Activated CD8-positive, alpha-beta memory T cell treated with anti-CD3 and anti-CD28 coated beads for 36 hours (primary cell): Measurements from ENCODE around the gene EME2. TPM values are rescaled to one million over a fixed set of nuclear protein-coding genes. Genes with fewer than 3 reads are reported as not detected.
"Not testable (repeated sequence)": the region's sequence is repeated elsewhere in the genome, so short reads cannot be mapped to it uniquely, and the experiment has no call there.

Source experiments
- CTCF ChIA-PET: fragments of 350-600 bp; sonication (Branson Sonifier 250); formaldehyde crosslinking; loops from one replicate; lab custom pipeline; 2021; ENCODE audit warnings: antibody characterized with exemption; lab: Charles Lee
- POLR2A ChIA-PET: fragments of 350-600 bp; sonication (Branson Sonifier 250); formaldehyde crosslinking; loops from one replicate; lab custom pipeline; 2021; ENCODE audit warnings: antibody characterized with exemption; lab: Charles Lee
- total RNA-seq, 2 experiments: library from RNA; stranded (reverse); gene quantifications; one replicate each; pipeline ENCODE4 v1.2.3, GENCODE V29; 2021

The EME2 gene, protein sequence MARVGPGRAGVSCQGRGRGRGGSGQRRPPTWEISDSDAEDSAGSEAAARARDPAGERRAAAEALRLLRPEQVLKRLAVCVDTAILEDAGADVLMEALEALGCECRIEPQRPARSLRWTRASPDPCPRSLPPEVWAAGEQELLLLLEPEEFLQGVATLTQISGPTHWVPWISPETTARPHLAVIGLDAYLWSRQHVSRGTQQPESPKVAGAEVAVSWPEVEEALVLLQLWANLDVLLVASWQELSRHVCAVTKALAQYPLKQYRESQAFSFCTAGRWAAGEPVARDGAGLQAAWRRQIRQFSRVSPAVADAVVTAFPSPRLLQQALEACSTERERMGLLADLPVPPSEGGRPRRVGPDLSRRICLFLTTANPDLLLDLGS
- total RNA-seq: 10 to 100 TPM; 20.3 TPM

DNA sequence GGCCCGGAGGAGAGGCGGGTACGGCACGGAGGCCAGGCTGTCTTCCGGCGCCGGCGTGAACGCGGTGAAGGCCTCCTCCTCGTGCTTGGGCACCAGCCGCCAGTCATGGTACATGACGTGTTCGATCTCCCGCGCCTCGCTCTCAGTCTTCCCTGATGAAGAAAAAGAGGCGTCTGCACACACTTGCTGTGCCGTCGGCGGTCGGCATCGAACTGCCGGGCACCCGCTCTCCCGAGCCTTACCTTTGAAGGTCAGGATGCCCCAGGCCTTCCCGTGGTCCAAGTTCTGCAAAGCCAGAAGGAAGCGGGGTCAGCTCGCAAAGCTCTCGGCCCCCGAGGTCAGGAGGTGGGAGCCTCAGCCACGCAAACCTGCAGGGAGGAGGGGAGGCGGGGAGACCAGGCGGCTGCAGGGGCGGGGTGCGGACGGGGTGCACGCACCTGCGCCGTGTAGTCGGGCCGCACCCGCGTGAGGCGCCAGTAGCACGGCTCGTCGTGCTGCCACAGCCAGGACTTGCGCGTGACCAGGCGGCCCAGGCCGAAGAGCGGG, at the start of gene EME2:
EME2 (plus strand) TSS at position 449 of the 546 bp plus-strand sequence. CDS start 418 bp downstream, outside the sequence.
- ChIA-PET POLR2A (interaction anchor here (0.8 to 5.2 kb wide), 4 partner anchors 10 to 188 kb away, joined by 3 to 42 read pairs (median 6); partner anchors contain the start of genes MAPK8IP3, NUBP2 and SPSB3), CTCF (interaction anchor here (0.7 to 3.5 kb wide), 6 partner anchors 11 to 351 kb away, joined by 3 to 19 read pairs (median 3); partner anchors contain the start of genes MAPK8IP3, NUBP2 and SPSB3)

DNA sequence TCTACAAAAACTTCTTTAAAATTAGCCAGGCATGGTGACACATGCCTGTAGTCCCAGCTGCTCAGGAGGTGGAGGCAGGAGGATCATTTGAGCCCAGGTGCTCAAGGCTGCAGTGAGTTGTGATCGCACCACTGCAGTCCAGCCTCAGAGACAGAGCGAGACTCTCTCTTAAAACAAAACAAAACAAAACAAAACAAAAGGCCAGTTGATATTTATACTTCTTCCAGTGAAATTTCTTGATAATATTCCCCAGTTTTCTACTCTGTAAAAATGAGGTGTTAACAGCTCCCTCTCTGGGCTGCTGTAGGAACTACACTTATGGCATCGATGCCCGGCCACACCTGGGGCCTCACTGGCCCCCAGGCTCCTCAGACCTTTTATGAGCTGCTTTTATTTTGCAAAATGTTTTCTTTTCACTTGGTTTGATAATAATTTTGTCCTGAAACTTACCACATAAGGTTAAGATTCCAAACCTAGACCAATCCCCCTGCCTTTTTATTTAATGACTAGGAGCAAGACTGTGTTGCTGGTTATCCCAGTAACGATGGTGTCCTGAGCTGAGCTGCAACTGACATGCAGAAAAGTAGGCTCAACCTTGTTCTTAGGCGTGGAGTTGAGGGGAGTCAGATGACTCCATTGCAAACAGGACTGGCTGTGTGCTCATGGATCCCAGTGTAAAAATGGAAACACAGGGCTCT, 49.0 kb upstream of the EME2 start:
- ChIA-PET CTCF (interaction anchor here (0.9 to 1.4 kb wide), 5 partner anchors 9 to 360 kb away, joined by 3 to 5 read pairs (median 3); partner anchors contain the start of genes EME2 and MRPS34), POLR2A (no interaction called here)

DNA sequence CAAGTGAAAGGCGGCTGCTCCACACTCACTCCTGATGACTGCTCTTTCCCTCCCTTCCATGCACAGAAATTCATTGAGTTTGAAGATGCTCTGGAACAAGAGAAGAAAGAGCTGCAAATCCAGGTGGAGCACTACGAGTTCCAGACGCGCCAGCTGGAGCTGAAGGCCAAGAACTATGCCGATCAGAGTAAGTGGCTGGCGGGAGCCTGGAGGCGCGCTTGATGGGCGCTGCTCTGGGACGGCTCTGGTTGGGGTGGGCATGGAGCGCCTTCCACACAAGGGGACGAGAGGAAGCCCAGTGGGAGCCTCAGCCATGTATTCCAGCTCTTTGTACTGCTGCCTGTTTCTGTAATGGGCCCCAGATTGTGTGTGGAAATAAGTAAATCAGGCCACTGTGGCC, 48.1 kb upstream of the EME2 start:
- CTCF ChIA-PET: interaction anchor here (1.1 kb wide), 1 partner anchor 361 kb away, joined by 3 read pairs; no protein-coding TSS in a partner anchor
- POLR2A ChIA-PET: no interaction called here

DNA sequence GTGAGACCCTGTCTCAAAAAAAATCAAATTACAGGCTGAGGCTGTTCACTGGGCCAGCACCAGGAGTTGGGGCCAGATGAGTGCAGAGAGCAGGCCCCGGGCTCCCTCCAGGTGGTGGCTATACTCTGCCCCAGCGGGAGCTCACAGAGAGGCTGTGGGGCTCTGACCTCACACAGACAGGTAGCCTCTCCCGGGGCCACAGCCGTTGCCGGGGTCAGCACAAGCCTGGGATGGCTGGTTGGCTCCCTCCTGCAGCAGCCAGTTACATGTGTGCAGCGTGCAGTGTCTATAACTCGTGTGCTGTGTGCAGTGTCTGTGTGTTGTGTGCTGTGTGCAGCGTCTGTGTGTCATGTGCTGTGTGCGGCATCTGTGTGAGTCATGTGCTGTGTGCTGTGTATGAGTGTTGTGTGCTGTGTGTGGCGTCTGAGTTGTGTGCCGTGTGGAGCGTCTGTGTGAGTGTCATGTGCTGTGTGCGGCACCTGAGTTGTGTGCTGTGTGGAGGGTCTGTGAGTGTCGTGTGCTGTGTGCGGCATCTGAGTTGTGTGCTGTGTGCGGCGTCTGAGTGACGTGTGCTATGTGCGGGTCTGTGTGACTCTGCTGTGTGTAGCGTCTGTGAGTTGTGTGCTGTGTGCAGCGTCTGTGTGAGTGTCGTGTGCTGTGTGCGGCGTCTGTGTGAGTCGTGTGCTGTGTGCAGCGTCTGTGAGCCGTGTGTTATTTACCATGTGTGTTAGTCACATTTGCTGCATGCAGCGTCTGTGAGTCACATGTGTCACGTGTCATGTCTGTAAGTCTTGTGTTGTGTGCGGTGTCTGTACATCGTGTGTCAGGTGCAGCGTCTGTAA, 45.7 kb upstream of the EME2 start:
- ChIA-PET POLR2A (no interaction called here), CTCF (interaction anchor here (1.7 kb wide), 1 partner anchor 21 kb away, joined by 8 read pairs; the partner anchor contains the start of gene MAPK8IP3)

DNA sequence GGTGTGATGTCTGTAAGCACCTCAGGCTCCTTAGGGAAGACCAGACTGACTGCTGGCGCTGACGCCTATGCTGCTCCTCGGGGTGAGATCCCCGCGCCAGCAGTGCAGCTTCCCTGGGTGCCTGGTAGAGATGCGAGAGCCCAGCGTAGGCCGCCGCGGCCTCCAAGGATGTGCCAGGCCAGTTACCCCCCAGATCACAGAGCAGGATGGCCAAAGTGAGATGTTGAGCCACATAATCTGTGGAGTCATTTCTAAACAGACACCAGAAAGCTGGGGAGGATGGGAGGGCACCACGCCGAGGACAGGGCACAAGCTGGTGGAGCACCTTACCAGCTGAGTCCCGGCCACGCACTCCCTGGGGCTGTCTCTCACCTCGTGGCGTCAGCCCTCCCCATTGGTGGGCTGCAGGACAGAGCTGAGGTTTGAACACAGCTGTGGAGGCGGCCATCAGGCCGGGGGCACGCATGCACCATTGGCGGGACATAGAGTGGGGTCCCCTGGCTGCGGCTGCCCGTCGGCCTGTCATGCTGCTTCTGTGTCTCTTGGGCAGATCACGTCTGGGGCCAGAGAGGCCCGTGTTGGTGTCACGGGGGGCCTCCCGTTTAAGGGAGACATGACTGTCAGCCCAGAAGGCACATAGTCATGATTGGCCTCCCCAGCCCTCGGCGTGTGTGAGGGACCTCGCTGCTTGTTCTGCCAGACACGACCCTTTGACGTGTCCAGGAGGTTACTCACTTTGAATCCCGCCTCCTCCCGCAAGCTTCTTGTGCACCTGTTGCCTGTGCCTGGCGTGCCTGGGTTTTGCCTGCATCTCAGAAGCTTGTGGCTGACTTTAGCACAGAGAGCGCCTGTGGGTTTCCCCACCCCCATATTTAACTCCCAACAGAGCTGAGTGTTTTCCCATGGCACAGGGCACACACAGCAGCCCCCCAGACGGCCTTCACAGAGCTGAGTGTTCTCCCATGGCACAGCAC, 44.7 kb upstream of the EME2 start:
- CTCF ChIA-PET: no interaction called here
- POLR2A ChIA-PET: no interaction called here

DNA sequence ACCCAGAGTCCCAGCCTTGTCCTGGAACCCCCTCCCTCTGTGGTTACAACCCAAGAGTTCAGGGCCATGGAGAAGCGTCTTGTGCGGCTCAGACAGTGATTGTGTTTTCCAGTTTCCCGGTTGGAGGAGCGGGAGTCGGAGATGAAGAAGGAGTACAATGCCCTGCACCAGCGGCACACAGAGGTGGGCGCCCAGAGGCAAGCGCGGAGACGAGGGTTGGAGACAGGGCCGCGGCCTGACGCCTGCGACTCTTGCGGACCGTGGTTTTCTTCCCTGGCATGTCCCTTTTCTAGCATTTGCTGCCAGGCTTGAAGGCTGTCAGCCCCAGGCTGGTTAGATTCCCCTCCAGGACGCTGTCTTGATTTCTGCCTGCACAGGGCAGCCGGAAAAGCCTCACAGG, 43.6 kb upstream of the EME2 start:
- POLR2A ChIA-PET: no interaction called here

DNA sequence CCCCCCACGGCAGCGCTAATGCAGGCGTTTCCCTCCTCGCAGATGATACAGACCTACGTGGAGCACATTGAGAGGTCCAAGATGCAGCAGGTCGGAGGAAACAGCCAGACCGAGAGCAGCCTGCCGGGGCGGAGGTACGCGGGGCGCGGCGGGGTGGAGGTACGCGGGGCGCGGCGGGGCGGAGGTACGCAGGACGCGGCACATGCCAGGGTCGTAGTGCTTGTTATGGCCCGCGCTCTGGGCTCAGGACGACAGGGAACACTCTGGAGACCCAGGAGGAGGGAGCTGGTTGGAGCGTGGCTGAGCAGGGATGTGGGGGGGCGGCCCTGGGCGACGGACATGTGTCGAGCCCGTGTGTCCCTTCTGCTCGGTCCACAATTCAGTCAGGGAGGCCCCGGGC, 43.2 kb upstream of the EME2 start:
- POLR2A ChIA-PET: no interaction called here
- CTCF ChIA-PET: no interaction called here

More for the DNA sequence above, 43.6 kb upstream of the EME2 start:
- CTCF ChIA-PET: no interaction called here

DNA sequence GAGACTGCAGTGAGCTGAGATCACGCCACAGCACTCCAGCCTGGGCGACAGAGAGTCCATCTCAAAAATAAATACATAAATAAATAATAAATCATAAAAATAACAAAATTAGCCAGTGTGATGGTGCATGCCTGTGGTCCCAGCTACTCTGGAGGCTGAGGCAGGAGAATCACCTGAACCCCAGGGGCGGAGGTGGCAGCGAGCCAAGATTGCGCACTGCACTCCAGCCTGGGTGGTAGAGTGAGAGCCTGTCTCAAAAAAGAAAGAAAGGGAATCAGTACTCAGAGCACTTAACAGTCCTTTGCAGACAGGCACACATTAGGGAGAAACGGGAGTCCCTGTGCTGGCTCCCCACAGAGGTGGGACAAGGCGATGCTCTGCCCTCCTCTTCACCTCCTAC, 41.5 kb upstream of the EME2 start:
- ChIA-PET POLR2A (no interaction called here), CTCF (no interaction called here)

DNA sequence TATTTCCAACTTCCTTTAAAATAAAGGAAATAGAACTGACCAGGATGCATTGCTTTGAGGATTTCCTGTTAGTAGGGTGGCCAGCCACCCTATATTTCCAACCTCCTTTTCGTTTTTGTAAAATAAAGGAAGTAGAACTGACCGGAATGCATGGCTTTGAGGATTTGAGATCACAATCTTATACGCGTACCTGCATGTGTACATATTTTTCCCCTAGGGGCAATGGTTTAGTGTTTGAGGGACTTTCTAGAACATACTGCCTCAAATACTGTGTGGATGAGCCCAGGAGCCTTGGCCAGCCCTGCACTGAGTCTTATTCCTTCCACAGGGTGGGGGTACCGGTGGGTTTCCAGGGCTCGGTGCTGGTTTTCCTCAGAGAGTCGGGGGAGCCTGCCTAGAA, 41.0 kb upstream of the EME2 start:
- POLR2A ChIA-PET: no interaction called here
- CTCF ChIA-PET: no interaction called here

DNA sequence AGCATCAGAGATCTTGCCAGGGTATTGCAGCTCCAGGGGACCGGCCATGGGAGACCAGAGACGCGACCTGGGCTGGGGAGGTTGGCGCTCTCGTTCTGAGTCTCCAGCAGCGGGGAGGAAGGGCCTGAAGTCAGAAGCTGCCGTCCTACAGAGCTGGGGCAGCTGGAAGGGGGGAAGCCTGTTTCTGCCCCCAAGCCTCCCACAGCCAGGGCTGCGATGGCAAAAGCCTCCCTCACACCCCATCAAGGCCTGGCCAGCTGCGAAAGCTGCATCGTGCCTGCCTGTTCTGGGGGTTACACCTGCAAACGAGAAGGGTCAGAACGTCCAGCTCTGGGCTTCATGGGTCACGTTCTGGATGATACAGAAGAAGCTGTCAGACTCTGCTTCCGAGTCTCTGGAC, 40.5 kb upstream of the EME2 start:
- POLR2A ChIA-PET: no interaction called here
- CTCF ChIA-PET: interaction anchor here (1.0 kb wide), 1 partner anchor 8 kb away, joined by 3 read pairs; no protein-coding TSS in a partner anchor

DNA sequence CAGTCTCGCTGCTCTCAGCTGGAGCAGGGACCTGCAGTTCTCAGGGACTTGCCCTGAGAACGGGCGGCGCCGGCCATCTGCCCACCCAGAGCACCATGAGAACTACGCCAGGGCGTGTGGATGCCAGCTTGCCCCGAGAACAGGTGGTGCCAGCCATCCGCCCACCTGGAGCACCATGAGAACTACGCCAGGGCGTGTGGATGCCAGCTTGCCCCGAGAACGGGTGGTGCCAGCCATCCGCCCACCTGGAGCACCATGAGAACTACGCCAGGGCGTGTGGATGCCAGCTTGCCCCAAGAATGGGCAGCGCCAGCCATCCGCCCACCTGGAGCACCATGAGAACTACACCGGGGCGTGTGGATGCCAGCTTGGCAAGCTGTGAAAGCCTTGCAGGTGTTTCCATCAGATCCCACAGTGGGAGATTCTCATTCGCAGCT, 40.0 kb upstream of the EME2 start:
- POLR2A ChIA-PET: not testable (repeated sequence)
- CTCF ChIA-PET: interaction anchor here (1.0 kb wide), 1 partner anchor 9 kb away, joined by 3 read pairs; no protein-coding TSS in a partner anchor

DNA sequence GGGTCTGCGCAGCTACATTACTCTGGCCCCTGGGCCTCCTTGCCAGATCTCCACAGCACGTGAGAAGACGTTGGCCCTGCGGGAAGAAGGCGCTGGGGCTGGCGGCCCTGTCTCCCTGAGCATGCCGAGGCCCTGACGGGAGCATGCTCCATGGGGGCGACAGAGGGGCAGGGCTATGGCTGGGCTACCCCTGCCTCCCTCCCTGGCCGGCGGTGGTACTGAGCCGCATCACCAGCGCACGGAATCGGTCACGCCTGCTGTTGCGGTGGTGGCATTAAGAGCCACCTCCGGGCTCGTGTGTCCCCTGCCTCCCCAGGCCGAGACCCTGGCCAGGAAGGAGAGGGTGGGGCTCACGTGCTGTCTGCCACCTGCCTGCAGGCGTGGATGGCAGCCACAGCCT, 38.5 kb upstream of the EME2 start:
- CTCF ChIA-PET: no interaction called here
- POLR2A ChIA-PET: no interaction called here

DNA sequence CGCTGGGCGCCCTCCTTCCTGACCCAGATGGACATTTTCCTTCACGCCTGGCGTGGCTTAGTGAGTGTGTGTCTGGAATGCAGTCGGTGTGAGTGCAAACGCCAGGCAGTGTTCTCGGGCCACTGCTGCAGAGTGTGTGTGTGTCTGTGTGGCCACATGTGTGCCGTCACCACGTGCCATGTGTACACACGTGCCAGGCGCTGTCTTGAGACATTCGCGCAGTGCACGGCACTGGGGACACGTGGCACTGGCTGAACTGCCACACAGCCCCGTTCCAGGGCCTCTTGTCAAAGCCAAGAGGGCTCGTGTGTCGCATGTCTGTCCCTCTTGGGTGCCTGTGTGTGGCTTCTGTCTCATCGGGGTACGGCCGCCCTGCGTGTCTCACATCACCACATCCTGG, 37.8 kb upstream of the EME2 start:
- CTCF ChIA-PET: no interaction called here
- POLR2A ChIA-PET: no interaction called here

DNA sequence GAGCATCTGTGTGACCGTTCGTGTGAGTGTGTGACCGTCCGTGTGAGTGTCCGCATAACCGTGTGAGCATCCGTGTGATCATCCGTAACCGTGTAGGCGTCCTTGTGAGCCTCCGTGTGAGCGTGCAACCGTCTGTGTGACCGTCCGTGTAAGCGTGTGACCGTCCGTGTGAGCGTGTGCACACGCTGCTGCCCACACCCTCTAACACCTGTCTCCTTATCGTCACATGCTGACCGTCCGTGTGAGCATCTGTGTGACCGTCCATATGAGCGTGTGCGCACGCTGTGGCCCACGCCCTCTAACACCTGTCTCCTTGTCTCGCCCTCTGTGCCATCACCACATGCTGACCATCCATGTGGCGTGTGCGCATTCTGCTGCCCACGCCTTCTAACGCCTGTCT, 32.4 kb upstream of the EME2 start:
- ChIA-PET POLR2A (no interaction called here), CTCF (no interaction called here)

DNA sequence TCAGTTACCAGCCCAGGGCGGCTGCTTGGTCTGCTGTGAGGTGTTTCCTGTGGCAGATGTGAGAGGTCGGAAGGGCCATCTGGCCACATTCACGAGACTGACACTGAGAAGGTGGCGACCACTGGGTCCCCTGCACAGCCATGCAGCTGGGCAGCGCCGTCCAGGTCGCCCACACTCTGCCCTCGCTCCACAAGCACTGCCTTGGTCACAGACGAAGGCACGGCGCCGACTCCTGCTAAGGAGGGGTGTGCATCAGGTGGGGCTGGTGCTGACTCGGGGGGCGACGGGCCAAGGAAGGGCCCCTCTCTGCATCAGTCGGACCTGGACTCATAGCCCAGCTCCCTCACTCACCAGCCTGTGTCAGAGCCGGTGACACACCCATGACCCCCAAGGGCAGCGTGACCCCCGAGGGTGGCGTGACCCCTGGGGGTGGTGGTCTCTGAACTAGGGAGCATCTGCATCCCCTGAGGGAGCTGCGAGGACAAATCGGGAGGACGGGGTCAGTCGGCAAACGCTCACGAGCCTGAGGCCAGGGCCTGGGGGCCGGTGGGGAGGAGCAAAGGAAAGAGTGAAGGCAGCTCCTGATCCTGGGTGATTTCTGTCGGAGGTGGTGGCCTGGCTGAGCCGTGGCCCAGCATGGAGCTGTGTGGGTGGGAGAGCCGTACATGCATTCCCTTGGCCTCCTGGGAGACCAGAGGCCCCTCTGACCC, 31.7 kb upstream of the EME2 start:
- ChIA-PET POLR2A (no interaction called here), CTCF (no interaction called here)

DNA sequence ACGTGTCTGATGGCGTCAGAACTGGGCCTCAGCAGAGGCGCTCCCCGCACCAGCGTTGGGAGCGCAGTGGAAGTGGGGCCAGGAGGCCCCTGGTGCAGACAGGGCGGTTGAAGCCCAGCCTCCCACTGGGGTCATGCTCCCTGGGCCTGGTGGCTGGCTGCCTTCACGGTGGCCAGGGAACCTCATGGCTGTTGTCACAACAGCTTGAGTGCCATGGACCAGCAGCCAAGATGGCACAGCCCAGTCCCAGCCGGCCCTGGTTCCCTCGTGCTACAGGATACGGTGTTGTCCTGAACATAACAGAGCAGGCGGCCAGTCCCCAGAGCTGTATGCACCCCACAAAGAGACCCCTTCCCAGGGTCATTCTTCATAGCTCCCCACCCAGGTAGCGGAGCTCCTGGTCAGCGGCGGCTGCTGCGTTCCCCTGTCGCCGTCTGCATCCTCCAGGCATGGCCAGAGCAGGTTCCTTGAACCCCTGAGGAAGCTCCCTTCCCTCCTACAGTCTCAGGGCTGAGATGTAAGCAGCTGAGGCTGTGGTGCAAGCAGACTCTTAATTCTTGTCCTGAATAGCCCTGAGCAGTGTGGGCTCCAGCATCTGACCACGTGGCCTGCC, 31.0 kb upstream of the EME2 start:
- ChIA-PET POLR2A (no interaction called here), CTCF (no interaction called here)
